ENCODE results near the gene USP24. TPM values are rescaled to one million over a fixed set of nuclear protein-coding genes. Genes with fewer than 3 reads are reported as not detected.

USP24 gene, protein sequence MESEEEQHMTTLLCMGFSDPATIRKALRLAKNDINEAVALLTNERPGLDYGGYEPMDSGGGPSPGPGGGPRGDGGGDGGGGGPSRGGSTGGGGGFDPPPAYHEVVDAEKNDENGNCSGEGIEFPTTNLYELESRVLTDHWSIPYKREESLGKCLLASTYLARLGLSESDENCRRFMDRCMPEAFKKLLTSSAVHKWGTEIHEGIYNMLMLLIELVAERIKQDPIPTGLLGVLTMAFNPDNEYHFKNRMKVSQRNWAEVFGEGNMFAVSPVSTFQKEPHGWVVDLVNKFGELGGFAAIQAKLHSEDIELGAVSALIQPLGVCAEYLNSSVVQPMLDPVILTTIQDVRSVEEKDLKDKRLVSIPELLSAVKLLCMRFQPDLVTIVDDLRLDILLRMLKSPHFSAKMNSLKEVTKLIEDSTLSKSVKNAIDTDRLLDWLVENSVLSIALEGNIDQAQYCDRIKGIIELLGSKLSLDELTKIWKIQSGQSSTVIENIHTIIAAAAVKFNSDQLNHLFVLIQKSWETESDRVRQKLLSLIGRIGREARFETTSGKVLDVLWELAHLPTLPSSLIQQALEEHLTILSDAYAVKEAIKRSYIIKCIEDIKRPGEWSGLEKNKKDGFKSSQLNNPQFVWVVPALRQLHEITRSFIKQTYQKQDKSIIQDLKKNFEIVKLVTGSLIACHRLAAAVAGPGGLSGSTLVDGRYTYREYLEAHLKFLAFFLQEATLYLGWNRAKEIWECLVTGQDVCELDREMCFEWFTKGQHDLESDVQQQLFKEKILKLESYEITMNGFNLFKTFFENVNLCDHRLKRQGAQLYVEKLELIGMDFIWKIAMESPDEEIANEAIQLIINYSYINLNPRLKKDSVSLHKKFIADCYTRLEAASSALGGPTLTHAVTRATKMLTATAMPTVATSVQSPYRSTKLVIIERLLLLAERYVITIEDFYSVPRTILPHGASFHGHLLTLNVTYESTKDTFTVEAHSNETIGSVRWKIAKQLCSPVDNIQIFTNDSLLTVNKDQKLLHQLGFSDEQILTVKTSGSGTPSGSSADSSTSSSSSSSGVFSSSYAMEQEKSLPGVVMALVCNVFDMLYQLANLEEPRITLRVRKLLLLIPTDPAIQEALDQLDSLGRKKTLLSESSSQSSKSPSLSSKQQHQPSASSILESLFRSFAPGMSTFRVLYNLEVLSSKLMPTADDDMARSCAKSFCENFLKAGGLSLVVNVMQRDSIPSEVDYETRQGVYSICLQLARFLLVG (N-terminal part only)
- total RNA-seq: 65.7 TPM

DNA sequence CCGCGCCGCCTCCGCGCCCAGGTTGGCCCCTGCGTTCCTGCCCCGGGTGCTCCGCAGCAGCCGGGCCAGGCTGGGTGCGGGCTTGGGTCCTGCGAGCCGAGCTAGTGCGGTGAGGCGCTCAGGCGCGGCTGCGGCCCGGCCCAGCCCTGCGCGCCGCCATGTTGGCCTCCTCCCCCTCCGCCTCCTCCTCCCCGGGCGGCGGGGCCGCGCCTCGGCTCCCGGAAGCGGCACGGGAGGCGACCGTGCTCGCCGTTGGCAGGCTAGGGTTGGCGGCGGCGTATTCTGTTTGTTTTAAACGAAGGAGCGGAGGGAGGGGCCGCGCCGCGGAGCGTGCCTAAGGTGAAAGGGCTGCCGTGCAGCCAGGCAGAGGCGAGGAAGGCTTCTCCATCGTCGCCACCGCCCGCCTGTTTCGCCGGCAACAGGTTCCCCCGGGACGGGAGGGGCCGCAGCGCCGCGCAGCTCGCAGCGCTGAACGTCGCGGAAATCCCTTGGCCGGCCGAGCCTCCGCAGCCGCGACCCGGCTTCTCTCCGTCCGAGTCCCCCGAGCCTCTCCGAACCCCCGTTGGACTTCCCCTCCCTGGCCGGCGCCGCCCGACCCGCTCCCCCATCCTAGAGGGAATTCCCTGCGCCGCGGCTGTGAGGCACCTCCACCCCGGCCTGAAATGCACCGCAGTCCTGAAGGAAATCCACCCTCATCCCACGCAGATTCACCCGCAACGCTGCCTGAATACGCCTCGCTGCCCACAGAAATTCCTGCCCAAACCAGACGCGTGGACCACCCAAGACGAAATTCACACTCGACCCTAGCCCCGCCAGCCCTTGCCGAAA lies at the start of gene USP24:
USP24 (minus strand) TSS at position 171 of the 828 bp plus-strand sequence. CDS start 251 bp downstream, outside the sequence.

DNA sequence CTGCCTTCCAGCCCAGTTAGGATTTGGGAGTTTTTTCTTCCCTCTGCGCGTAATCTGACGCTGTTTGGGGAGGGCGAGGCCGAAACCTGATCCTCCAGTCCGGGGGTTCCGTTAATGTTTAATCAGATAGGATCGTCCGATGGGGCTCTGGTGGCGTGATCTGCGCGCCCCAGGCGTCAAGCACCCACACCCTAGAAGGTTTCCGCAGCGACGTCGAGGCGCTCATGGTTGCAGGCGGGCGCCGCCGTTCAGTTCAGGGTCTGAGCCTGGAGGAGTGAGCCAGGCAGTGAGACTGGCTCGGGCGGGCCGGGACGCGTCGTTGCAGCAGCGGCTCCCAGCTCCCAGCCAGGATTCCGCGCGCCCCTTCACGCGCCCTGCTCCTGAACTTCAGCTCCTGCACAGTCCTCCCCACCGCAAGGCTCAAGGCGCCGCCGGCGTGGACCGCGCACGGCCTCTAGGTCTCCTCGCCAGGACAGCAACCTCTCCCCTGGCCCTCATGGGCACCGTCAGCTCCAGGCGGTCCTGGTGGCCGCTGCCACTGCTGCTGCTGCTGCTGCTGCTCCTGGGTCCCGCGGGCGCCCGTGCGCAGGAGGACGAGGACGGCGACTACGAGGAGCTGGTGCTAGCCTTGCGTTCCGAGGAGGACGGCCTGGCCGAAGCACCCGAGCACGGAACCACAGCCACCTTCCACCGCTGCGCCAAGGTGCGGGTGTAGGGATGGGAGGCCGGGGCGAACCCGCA lies 175.7 kb downstream of the USP24 start, which contains the start of gene PCSK9:
PCSK9 (plus strand) TSS at position 207 of the 741 bp plus-strand sequence; CDS start at position 497, 290 bp downstream.

Small RNA genes lying within 50 kb of the gene (small RNA-seq; reads per million reads assigned to genes)
- 0.13 reads per million for gene MIR4422

Other genes with a start within 250 kb of the USP24 start
- gene TMEM61, start 234.7 kb downstream of the USP24 start, total RNA-seq: 1.4 TPM
- not detected for gene BSND, start 216.4 kb downstream of the USP24 start, total RNA-seq
- 0.23 TPM for gene PCSK9, start 175.8 kb downstream of the USP24 start, total RNA-seq